NOMO-1 treated with dmso at 0.1 percent for 144 hours (cell line): ENCODE measurements around the gene TRPM8.

ENCODE experiments used
- DNase-seq: peaks from one replicate; lab custom pipeline; 2025; ENCODE audit not compliant: unreplicated experiment; lab: John Stamatoyannopoulos, UW

Gene TRPM8

GRCh38 chr2:234038076-234038802, 121.1 kb downstream of the TRPM8 start:
- DNase-seq = no peak

GRCh38 chr2:234044157-234044556, 127.0 kb downstream of the TRPM8 start:
- DNase-seq = no peak

GRCh38 chr2:234046521-234046920, 129.3 kb downstream of the TRPM8 start:
- no peak for DNase-seq

- DNase-seq = no peak
These were observed 130.2 kb downstream of the TRPM8 start for GRCh38 chr2:234047361-234047760.

GRCh38 chr2:234048049-234048448, 130.9 kb downstream of the TRPM8 start:
- no peak for DNase-seq

- no peak for DNase-seq
These were observed 133.4 kb downstream of the TRPM8 start, which contains the start of gene SPP2 for GRCh38 chr2:234050455-234051135. SPP2 (plus strand) TSS chr2:234050702; CDS start chr2:234050787, 85 bp downstream.

GRCh38 chr2:234051374-234052070, 134.3 kb downstream of the TRPM8 start:
- no peak for DNase-seq

- DNase-seq = no peak
These were observed 141.7 kb downstream of the TRPM8 start for GRCh38 chr2:234058881-234059280.

- no peak for DNase-seq
These were observed 143.1 kb downstream of the TRPM8 start for GRCh38 chr2:234060236-234060635.

GRCh38 chr2:234061624-234062257, 144.6 kb downstream of the TRPM8 start:
- DNase-seq = no peak

- DNase-seq = no peak
These were observed 149.4 kb downstream of the TRPM8 start for GRCh38 chr2:234066587-234066986.
